Omental fat pad (tissue), 4 donors: ENCODE data around the gene PAK5. TPM values are rescaled to one million over a fixed set of nuclear protein-coding genes. Genes with fewer than 3 reads are reported as not detected.

Source experiments
- ATAC-seq: fragments of 150-250 bp; one replicate; pipeline ENCODE4 v1.9.1; 2016; ENCODE audit warnings: mild to moderate bottlenecking, moderate library complexity; ENCODE audit not compliant: low FRiP score
- DNase-seq: peaks from one replicate; pipeline ENCODE4 v3.0.0-alpha.2; 2019; ENCODE audit warnings: low spot score
- CTCF ChIP-seq, 3 donors: fragments of 450-650 bp; IDR thresholded peaks; one replicate each; pipeline ENCODE4 v1.5.1; 2016 to 2017; ENCODE audit warnings: antibody characterized with exemption in 3 of 3, mild to moderate bottlenecking in 3 of 3, moderate library complexity in 2 of 3
- total RNA-seq, 4 donors: library from RNA; depleted of rRNA; stranded (reverse); fragments of >200 nt; gene quantifications; one replicate each; pipeline ENCODE4 v1.1.0, GENCODE V29; 2016

PAK5 gene
- total RNA-seq, 4 donors from 2014 or later: not detected

GRCh38 chr20:9594284-9594875 lies 244.5 kb downstream of the PAK5 start:
- TF ChIP-seq CTCF (IDR thresholded peaks at IDR 0.05): no peak
- DNase-seq (no peak), ATAC-seq (no peak)

GRCh38 chr20:9592419-9592818 lies 246.5 kb downstream of the PAK5 start:
- DNase-seq (no peak), ATAC-seq (no peak)
- no peak for TF ChIP-seq CTCF (IDR thresholded peaks at IDR 0.05)

GRCh38 chr20:9591080-9591479 lies 247.8 kb downstream of the PAK5 start:
- no peak for TF ChIP-seq CTCF (IDR thresholded peaks at IDR 0.05)

GRCh38 chr20:9590189-9590588 lies 248.7 kb downstream of the PAK5 start:
- no peak for DNase-seq
- no peak for ATAC-seq
- TF ChIP-seq CTCF (IDR thresholded peaks at IDR 0.05): no peak

More at GRCh38 chr20:9591080-9591479, 247.8 kb downstream of the PAK5 start:
- DNase-seq: no peak
- no peak for ATAC-seq

DNA sequence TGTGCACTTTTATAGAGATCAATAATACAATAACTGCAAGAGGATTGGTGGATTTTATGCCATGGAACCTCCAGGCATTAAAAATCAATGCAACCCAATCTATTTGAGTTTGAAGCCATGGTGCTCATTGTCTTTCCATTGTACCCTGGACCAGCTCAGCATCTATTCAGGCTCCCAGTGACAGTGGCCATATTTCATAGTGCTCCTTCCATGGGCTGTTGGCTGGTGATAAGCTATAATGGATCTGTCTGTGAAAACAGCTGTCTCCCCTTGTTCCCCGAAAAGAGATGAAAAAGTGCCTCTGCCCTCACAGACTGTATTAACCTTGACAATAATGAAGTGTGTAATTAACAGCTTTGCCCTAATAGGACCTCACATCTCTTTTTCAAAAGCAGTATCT lies 250.2 kb downstream of the PAK5 start:
- no peak for ATAC-seq
- DNase-seq: no peak
- TF ChIP-seq CTCF (IDR thresholded peaks at IDR 0.05): no peak

GRCh38 chr20:9583151-9583550 lies 255.7 kb downstream of the PAK5 start:
- ATAC-seq (no peak), DNase-seq (no peak)
- TF ChIP-seq CTCF (IDR thresholded peaks at IDR 0.05): no peak

DNA sequence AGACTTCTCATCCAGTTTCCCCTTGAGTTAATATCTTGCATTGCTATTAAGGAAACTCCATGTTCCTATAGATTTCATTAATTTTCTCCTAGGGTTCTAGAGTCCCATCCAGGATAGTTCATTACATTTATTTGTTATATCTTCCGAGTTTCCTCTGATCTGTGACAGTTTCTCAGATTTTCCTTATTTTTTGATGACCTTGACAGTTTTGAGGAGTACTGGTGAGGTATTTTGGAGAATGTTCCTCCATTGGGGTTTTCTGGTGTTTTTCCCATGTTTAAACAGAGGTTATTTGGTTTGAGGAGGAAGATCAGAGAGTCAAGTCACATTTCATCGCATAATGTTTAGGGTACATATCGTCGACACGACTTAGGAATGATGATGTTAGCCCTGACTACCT lies 256.7 kb downstream of the PAK5 start:
- DNase-seq (no peak), ATAC-seq (no peak)
- no peak for TF ChIP-seq CTCF (IDR thresholded peaks at IDR 0.05)
